Left kidney (tissue), 2 donors: Measurements from ENCODE around the gene DGUOK. TPM values are rescaled to one million over a fixed set of nuclear protein-coding genes. Genes with fewer than 3 reads are reported as not detected.
A peak's percentile ranks its signal among the peaks of the same experiment; 100 is the strongest.
"Not testable (repeated sequence)": the region's sequence is repeated elsewhere in the genome, so short reads cannot be mapped to it uniquely, and the experiment has no call there.

Experiments used
- DNase-seq: peaks from one replicate; pipeline ENCODE4 v3.0.0-alpha.2; 2013
- polyA plus RNA-seq: library from polyadenylated mRNA; unstranded; fragments of 120-200 nt; gene quantifications from one replicate; pipeline ENCODE4 v1.2.1, GENCODE V29; 2013; ENCODE audit not compliant: insufficient read length

The DGUOK gene
- polyA plus RNA-seq, 1 donor, result 66.3 TPM

GRCh38 chr2:73896362-73897239 is 30.1 kb upstream of the DGUOK start:
- no peak for DNase-seq

- no peak for DNase-seq
Observed at GRCh38 chr2:73897240-73897583, 29.5 kb upstream of the DGUOK start.

- DNase-seq, result no peak
Observed at GRCh38 chr2:73897934-73898333, 28.7 kb upstream of the DGUOK start.

- DNase-seq, result no peak
Observed at GRCh38 chr2:73899801-73900336, 26.8 kb upstream of the DGUOK start.

DNA sequence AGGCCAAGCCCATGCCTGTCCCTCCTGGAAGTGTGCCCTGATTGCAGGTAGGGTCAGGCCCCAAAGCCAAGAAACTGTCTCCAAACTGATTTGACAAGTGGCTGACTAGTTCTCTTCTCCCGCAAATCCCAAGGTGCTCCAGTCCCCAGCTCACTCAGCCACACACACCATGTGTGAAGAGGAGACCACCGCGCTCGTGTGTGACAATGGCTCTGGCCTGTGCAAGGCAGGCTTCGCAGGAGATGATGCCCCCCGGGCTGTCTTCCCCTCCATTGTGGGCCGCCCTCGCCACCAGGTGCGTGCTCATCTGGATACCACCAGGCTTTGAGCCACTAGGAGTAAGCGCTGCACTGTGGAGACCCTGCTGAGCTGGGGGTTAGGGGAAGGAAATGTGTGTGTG is 25.5 kb upstream of the DGUOK start:
- DNase-seq, result no peak

GRCh38 chr2:73902284-73902683 is 24.4 kb upstream of the DGUOK start:
- no peak for DNase-seq

GRCh38 chr2:73903313-73903712 is 23.4 kb upstream of the DGUOK start:
- DNase-seq, result no peak

DNA sequence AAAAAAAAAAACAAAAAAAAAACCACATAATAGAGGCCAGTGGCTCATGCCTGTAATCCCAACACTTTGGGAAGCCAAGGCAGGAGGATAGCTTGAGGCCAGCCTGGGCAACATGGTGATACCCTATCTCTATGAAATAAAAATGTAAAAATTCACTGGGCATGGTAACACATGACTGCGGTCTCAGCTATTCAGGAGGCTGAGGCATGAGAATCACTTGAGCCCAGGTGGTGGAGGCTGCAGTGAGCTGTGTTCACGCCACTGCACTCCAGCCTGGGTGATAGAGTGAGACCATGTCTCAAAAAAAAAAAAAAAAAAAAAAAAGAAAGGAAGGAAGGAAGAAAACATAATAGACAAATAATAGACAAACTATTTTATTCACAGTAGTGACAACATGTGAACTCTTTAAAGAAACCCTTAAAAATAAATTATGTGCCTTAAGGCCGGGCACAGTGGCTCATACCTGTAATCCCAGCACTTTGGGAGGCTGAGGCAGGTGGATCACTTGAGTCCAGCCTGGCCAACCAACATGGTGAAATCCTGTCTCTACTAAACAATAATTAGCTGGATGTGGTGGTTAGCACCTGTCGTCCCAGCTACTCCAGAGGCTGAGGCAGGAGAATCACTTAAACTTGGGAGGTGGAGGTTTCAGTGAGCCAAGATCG is 22.6 kb upstream of the DGUOK start:
- DNase-seq, result not testable (repeated sequence)

DNA sequence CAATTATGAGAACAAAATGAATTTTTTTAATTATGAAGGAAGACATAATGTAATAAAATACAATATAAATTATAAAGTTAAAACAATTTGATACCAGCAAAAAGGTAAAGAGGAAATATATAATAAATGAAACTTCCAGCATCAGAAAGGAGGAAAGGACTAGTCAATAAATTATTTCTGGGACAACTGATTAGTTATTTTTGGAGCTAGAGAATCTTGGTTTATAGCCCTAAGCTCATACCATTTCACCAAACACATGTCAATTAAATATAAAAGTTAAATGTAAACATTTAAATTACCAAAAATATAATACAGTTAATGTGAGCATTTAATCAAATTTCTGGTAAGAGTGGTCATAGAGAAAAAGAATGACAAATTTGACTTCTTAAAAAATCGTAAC is 21.7 kb upstream of the DGUOK start:
- no peak for DNase-seq

GRCh38 chr2:73906847-73907505 is 19.7 kb upstream of the DGUOK start:
- DNase-seq, result no peak

GRCh38 chr2:73907840-73908452 is 18.7 kb upstream of the DGUOK start:
- DNase-seq, result no peak

DNA sequence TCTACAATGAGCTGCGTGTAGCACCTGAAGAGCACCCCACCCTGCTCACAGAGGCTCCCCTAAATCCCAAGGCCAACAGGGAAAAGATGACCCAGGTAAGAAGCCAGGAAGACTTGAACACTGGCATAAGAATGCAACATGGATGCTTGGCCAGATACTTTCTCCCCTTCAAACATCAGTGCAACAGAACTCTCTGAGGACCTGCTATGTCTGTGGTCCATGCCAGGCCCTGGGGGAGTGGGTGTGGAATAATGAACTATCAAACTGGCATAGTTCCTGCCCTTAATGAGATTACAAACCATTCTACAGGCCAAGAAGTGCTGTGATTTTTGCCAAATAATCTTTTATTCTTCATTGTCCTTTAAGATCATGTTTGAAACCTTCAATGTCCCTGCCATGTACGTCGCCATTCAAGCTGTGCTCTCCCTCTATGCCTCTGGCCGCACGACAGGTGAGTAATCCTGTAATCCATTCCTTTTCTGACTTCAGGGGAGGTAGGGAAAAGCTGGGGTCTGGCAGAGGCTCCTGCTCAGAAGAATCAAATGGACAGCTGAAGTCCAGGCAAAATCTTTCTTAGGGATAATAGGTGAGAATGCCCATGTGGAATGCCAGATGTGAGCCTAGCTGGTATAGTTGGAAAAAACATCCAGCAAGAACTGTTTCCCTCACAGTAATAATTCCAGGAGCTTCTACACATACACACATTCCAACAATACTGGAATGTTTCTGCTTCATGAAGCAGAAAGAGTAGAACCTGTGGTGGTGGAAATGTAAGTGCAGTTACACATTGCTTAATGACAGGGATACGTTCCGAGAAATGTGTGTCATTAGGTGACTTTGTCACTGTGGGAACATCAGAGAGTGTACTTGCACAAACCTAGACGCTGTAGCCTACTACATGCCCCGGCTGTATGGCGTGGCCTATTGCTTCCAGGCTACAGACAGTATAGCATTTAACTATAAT is 17.7 kb upstream of the DGUOK start:
- DNase-seq, result peak; percentile 24

GRCh38 chr2:73910873-73911547 is 15.7 kb upstream of the DGUOK start:
- no peak for DNase-seq

DNA sequence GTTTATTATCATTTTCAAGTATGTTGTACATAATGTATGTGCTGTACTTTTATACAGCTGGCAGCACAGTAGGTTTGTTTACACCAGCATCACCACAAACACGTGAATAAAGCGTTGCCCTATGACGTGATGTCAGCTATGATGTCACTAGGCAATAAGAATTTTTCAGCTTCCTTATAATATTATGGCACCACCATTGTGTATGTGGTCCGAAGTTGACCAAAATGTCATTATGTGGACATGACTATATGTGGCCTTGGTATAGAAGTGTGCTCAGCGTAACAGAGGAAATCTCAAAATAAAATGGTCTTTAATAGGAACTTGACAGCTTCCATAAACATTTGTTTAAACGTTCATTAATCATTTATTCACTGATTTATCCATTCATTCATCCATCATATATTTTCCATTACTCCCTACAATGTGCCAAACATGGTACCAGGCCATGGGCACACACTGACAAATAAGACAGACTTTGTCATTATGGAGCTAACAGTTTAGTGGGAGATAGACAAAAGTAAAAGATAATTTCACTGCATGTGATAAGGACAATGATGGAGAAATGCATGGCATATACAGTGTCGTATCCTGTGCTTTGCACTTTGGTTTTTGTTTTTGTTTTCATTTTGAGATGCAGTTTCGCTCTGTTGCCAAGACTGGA is 15.0 kb upstream of the DGUOK start:
- DNase-seq, result no peak

- no peak for DNase-seq
Observed at GRCh38 chr2:73913414-73914054, 13.1 kb upstream of the DGUOK start.

GRCh38 chr2:73914667-73915066 is 12.0 kb upstream of the DGUOK start:
- no peak for DNase-seq

GRCh38 chr2:73915437-73915993 is 11.2 kb upstream of the DGUOK start:
- no peak for DNase-seq

GRCh38 chr2:73916666-73917065 is 10.0 kb upstream of the DGUOK start:
- DNase-seq, result no peak

DNA sequence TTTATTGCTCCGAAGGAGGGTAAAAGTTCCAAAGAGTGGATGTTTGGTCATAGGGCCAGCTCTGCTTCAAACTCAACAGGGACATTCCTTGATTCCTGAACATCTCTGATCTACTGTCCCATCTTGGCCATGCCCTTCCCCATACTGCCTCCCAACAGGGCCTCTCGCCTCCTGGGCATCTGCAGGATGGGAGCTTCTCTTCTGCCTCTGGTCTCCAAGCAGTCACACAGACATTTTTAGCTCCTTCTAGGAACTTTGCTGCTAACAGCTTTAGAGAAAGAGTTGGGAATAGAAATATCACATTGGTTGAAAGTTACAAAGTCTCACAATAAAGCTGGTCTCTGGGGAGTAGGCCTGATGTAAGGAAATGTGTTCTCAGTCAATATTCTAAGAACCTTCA is 9.4 kb upstream of the DGUOK start:
- no peak for DNase-seq
